Adrenal gland (tissue), 12 donors: Measurements from ENCODE around the gene NAA40. TPM values are rescaled to one million over a fixed set of nuclear protein-coding genes. Genes with fewer than 3 reads are reported as not detected.

Source experiments
- DNase-seq, 7 donors: peaks; one replicate each; pipeline ENCODE4 v3.0.0-alpha.2; 2019 to 2020
- H3K27ac ChIP-seq, 5 donors: fragments of 200-600 bp; sonication (generic) in 4 of 5; 1 replicate in 3 of 5; 2 replicates in 2 of 5; pipeline versions ENCODE4 v1.5.1 to v1.8.0; 2016 to 2020; ENCODE audit warnings: mild to moderate bottlenecking in 1 of 5
- H3K27me3 ChIP-seq: fragments of 200-600 bp; 2 replicates; pipeline ENCODE4 v1.8.0; 2021
- H3K36me3 ChIP-seq, 2 donors: fragments of 200-600 bp; replicated peaks in 1 of 2; 1 replicate in 1 of 2; 2 replicates in 1 of 2; pipeline versions ENCODE4 v1.5.1 to v1.8.0; 2018 to 2022
- H3K4me1 ChIP-seq, 2 donors: fragments of 200-600 bp; replicated peaks in 1 of 2; 1 replicate in 1 of 2; 2 replicates in 1 of 2; pipeline versions ENCODE4 v1.5.1 to v1.8.0; 2018 to 2021
- H3K4me3 ChIP-seq, 4 donors: fragments of 200-600 bp; sonication (generic) in 3 of 4; one replicate each; pipeline ENCODE4 v1.5.1; 2016 to 2018
- H3K9me3 ChIP-seq, 3 donors: fragments of 200-600 bp; sonication (generic) in 1 of 3; replicated peaks in 1 of 3; 1 replicate in 2 of 3; 2 replicates in 1 of 3; pipeline versions ENCODE4 v1.5.1 to v1.8.0; 2016 to 2021
- POLR2A ChIP-seq, 2 donors: fragments of 450-650 bp; IDR thresholded peaks; one replicate each; pipeline ENCODE4 v1.6.1; 2017; ENCODE audit warnings: antibody characterized with exemption in 2 of 2, mild to moderate bottlenecking in 2 of 2, moderate library complexity in 1 of 2
- WGBS, 4 donors: extraction: QIAGEN DNeasy Blood & Tissue Kit in 2 of 4; methylation state at CpG; one replicate each; pipeline versions ENCODE4 v1.1.5 to v1.1.7; 2013 to 2017; 5-methylcytosine and 5-hydroxymethylcytosine counted together
- intact Hi-C, 2 donors: fragments of 100-400 bp; cut with DNase I; formaldehyde crosslinking; loops; one replicate each; pipeline versions ENCODE4 v1.14.1 to v1.15.0; 2022 to 2023
- polyA plus RNA-seq, 3 donors: library from polyadenylated mRNA; stranded (reverse); fragments of 200-250 nt in 2 of 3; fragments of 350-450 nt in 1 of 3; fragmentation: Illumina TruSeq in 1 of 3; extraction: RNeasy Lipid Tissue Mini Kit (QIAGEN cat#74804) in 1 of 3; gene quantifications; one replicate each; pipeline ENCODE4 v1.2.3, GENCODE V29; 2013 to 2014
- total RNA-seq, 9 donors: library from RNA; depleted of rRNA in 4 of 9; stranded (reverse); fragments of >200 nt in 4 of 9; fragments of 120-200 nt in 1 of 9; fragmentation: NEBNext Ultra II Directional in 1 of 9; extraction: Animal tissue kit (Norgen Biotek cat#: 25700) in 1 of 9; gene quantifications; one replicate each; pipeline versions ENCODE4 v1.1.0 to v1.2.4, GENCODE V29; 2013 to 2023
- TF ChIP-seq, protein P1 (sequence below), 6 experiments: fragments of 450-650 bp in 4 of 6; fragments of 200-600 bp in 2 of 6; sonication (generic) in 1 of 6; IDR thresholded peaks; 1 replicate in 5 of 6; 2 replicates in 1 of 6; pipeline versions ENCODE4 v1.5.1 to v1.8.0; 2016 to 2021; ENCODE audit warnings: antibody characterized with exemption in 6 of 6, mild to moderate bottlenecking in 2 of 6, moderate library complexity in 1 of 6
- donor health status: healthy with polysubstance abuse.
- donor health status: Bipolar disorder and iron deficiency.
- donor health status: DM: yes; HTN: yes; CAD: no.
- donor health status: DM: no; HTN: no; CAD: no.
- donor health status: DM: no; HTN: no; CAD: no.
- donor health status: DM: yes; HTN: yes; CAD: no.

Gene NAA40
- total and polyA plus RNA-seq, 12 donors = 11.6 to 61.3 (median 20.0) TPM

DNA sequence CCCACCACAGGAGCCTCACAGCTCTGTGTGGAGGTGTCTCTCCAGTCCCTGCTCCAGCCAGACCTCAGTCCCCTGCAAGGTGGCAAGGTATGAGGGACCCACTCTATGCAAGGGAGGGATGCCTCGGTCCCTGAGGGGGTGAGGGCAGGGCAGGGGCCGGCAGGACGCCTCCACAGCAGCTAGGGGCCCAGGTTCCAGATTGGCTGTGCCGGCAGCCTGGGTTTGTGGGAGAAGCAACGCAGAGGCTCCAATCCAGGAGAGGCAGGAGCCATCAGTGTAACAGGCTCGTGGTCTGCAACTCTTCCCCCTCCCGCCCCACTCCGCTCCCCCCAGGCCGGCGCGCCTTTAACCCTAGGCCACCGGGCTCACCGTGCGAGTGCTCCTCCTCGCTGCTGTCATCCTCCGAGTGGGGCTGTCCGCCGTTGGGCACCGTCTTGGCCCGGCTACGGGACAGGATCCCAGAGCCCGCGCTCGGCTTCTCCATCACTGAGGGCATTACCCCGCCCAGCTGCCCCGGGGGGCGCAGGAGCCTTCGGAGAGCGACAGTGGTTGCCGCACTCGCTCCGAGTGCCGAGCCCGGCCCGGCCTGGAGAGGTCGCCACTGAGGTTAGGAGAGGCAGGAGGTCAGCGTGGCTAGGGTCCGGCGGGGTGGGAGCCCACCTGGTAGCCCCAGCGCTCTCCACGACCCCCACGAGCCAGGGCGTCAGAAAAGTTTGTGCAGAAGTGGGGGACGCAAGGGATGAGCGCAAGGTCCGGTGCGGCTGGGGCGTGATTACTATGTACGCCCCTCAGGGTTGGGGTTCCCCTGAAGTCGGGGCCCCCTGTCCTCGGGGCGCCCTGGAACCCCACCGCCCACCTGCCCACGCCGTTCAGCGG lies 22.6 kb upstream of the NAA40 start:
- H3K27me3 ChIP-seq = no peaks in the 10 kb centered on the region
- no peaks in the 10 kb centered on the region for H3K36me3 ChIP-seq
- H3K9me3 ChIP-seq = no peaks in the 10 kb centered on the region
- peak overlapping the region in 1 of 5 donors; percentile 81 for H3K27ac ChIP-seq
- no peak for TF ChIP-seq POLR2A (IDR thresholded peaks at IDR 0.05)
- TF ChIP-seq, protein P1, sequence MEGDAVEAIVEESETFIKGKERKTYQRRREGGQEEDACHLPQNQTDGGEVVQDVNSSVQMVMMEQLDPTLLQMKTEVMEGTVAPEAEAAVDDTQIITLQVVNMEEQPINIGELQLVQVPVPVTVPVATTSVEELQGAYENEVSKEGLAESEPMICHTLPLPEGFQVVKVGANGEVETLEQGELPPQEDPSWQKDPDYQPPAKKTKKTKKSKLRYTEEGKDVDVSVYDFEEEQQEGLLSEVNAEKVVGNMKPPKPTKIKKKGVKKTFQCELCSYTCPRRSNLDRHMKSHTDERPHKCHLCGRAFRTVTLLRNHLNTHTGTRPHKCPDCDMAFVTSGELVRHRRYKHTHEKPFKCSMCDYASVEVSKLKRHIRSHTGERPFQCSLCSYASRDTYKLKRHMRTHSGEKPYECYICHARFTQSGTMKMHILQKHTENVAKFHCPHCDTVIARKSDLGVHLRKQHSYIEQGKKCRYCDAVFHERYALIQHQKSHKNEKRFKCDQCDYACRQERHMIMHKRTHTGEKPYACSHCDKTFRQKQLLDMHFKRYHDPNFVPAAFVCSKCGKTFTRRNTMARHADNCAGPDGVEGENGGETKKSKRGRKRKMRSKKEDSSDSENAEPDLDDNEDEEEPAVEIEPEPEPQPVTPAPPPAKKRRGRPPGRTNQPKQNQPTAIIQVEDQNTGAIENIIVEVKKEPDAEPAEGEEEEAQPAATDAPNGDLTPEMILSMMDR (IDR thresholded peaks at IDR 0.05) = peak in 5 of 6 experiments; percentile 26 to 49 (median 41)
- peak overlapping the region in 1 of 4 donors; percentile 60 for H3K4me3 ChIP-seq
- intact Hi-C loops = no loop called here
- peaks cover 20 to 46% of the 10 kb centered on the region in 2 donors for H3K4me1 ChIP-seq
- DNase-seq = peak in 4 of 7 donors; percentile 30 to 56 (median 49)
- 3 to 7% (median 6%) methylated on average over 6 to 56 of the region's 56 CpGs; no CpG with 5 or more reads in 1 of the 4 donors for WGBS, 4 donors

DNA sequence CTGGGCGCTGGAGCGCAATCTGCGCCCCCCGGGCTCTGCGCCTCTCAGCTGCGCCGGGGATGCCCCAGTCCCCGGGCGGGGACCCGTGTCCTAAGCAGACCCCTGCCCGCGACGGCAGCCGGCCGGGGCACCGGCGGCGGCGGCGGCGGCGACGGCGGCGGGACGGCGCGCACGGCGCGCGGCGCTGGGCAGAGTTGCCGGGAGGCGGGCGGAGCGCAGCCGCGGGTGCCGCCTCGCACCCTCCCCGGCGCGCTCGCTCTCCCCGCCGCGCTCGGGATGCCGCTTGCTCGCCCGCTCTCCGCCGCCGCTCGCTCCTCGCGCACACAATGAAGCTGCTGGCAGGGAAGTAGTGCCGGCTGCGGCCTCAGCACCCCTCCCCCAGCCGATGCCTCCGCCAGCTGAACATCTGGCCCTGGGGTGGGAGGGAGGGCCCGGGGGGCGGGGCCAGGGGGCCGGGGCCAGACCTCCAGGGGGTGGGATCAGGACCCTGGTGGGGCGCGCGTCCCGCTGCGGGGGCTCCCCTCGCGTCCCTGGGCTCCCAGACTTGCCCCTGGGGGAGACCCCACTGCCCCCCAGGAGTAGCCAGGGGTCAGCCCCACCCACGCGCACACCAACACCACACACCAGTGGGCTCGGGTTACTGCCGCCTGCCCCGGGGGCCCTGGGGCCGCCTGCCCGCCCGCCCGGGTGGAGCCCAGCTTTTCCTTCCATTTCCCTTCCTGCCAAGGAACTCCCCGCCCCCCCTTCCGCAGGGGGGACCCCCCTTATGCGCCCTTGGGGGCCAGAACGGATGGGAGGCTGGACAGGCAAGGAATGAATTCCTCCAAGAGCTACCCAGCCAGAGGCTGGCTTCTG lies 21.7 kb upstream of the NAA40 start, which contains the start of gene RCOR2:
Gene RCOR2, minus strand, starts transcription at position 328 of the 855 bp plus-strand sequence. CDS start 708 bp downstream, outside the sequence.
- intact Hi-C loops = no loop called here
- H3K36me3 ChIP-seq = no peaks in the 10 kb centered on the region
- H3K4me1 ChIP-seq = peaks cover 20 to 45% of the 10 kb centered on the region in 2 donors
- WGBS, 4 donors = 0 to 1% (median 0%) methylated on average over 6 to 84 of the region's 85 CpGs; no CpG with 5 or more reads in 1 of the 4 donors
- no peaks in the 10 kb centered on the region for H3K9me3 ChIP-seq
- H3K27ac ChIP-seq = peak within 1 kb of the TSS in 4 of 5 donors; percentile 34 to 81 (median 60)
- H3K4me3 ChIP-seq = peak within 1 kb of the TSS in 2 of 4 donors; percentile 13 to 60
- no peaks in the 10 kb centered on the region for H3K27me3 ChIP-seq
- TF ChIP-seq, protein P1 (IDR thresholded peaks at IDR 0.05) = no peak
- no peak for TF ChIP-seq POLR2A (IDR thresholded peaks at IDR 0.05)
- peak; percentile 74 to 85 (median 76) for DNase-seq

DNA sequence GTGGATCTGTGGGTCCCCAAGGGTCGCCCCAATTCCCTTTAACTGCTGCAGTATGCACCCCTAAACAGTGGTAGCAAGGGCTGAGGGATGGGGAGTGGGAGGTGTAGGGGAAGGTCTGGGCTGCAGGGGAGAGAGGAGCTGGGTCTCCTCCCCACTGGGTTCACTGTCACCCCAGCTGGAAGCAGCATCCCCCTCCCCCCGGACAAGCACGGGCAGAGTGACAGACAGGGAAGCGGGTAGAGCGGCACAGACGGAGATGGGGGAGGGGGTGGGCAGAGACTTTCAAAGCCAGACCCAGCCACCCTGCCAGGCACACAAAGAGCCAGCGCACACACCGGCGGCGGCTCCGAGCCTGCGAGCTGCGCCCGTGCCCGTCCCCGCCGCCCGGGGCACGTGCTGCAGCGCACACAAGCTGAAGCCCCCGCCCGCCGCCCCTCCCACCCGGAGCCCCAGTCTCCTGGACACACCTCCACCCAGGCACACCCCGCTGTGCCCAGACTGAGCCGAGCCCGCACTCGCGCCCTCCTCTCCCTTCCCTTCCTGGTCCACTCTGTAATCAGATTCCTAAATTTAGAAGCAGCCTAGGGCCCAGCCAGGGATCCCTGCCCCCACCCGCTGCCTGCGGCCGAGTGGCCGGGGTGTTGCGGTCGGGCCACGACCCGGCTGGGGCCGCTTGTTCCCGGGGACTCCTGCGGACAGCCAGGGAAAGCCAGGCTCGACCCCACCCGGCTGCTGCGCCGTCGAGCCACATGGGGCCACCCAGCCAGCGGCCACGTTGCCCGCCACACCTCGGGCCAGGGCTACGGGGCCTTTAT lies 20.9 kb upstream of the NAA40 start:
- Histone ChIP-seq H3K4me1 (peaks cover 20 to 45% of the 10 kb centered on the region in 2 donors), H3K9me3 (no peaks in the 10 kb centered on the region), H3K27me3 (no peaks in the 10 kb centered on the region), H3K36me3 (no peaks in the 10 kb centered on the region), H3K27ac (peak overlapping the region in 4 of 5 donors; percentile 34 to 81 (median 60)), H3K4me3 (peak overlapping the region in 2 of 4 donors; percentile 13 to 60)
- intact Hi-C loops = no loop called here
- TF ChIP-seq, protein P1 (IDR thresholded peaks at IDR 0.05) = peak in 1 of 6 experiments; percentile 9
- peak in 1 of 2 donors; percentile 55 for TF ChIP-seq POLR2A (IDR thresholded peaks at IDR 0.05)
- DNase-seq = peak; percentile 63 to 80 (median 67)
- WGBS, 4 donors = 0 to 12% (median 4%) methylated on average over 4 to 50 of the region's 50 CpGs
